Thymus (tissue), 11 donors: ENCODE results near the gene SEBOX. TPM values are rescaled to one million over a fixed set of nuclear protein-coding genes. Genes with fewer than 3 reads are reported as not detected.
A peak's percentile ranks its signal among the peaks of the same experiment; 100 is the strongest.

Source experiments
- DNase-seq, 9 donors: peaks; one replicate each; pipeline ENCODE4 v3.0.0-alpha.2; 2013; ENCODE audit warnings: low spot score in 9 of 9, low read depth in 6 of 9, missing footprints in 1 of 9
- H3K27ac ChIP-seq, 2 donors: one replicate each; pipeline ENCODE4 v1.5.1; 2013; ENCODE audit warnings: control low read depth in 1 of 2, low read depth in 1 of 2, low read length in 1 of 2, mild to moderate bottlenecking in 1 of 2, moderate library complexity in 1 of 2
- H3K27me3 ChIP-seq, 2 donors: one replicate each; pipeline ENCODE4 v1.5.1; 2013; ENCODE audit warnings: low read length in 1 of 2; ENCODE audit not compliant: control insufficient read depth in 2 of 2, insufficient read depth in 1 of 2
- H3K36me3 ChIP-seq, 2 donors: one replicate each; pipeline ENCODE4 v1.5.1; 2013; ENCODE audit warnings: low read length in 1 of 2, mild to moderate bottlenecking in 1 of 2, moderate library complexity in 1 of 2; ENCODE audit not compliant: control insufficient read depth in 2 of 2, insufficient read depth in 2 of 2
- H3K4me1 ChIP-seq, 2 donors: one replicate each; pipeline ENCODE4 v1.5.1; 2013; ENCODE audit warnings: low read length in 2 of 2; ENCODE audit not compliant: control insufficient read depth in 2 of 2, insufficient read depth in 2 of 2
- H3K4me3 ChIP-seq, 2 donors: one replicate each; pipeline ENCODE4 v1.5.1; 2013; ENCODE audit warnings: low read length in 2 of 2, control low read depth in 1 of 2, mild to moderate bottlenecking in 1 of 2
- H3K9me3 ChIP-seq, 2 donors: one replicate each; pipeline ENCODE4 v1.5.1; 2013; ENCODE audit warnings: low read length in 1 of 2, mild to moderate bottlenecking in 1 of 2; ENCODE audit not compliant: control insufficient read depth in 2 of 2, insufficient read depth in 1 of 2
- WGBS: extraction: QIAGEN DNeasy Blood & Tissue Kit; methylation state at CpG from one replicate; pipeline ENCODE4 v1.1.7; 2013; 5-methylcytosine and 5-hydroxymethylcytosine counted together
- polyA plus RNA-seq: library from polyadenylated mRNA; stranded (reverse); fragments of 200-250 nt; gene quantifications from one replicate; pipeline ENCODE4 v1.2.3, GENCODE V29; 2013
- total RNA-seq: library from RNA; stranded (reverse); fragments of 120-200 nt; gene quantifications from one replicate; pipeline ENCODE4 v1.2.4, GENCODE V29; 2013
- donor health status: healthy.

Gene SEBOX
- total and polyA plus RNA-seq, 2 donors, result not detected

- no peak for DNase-seq
- no peak overlapping the region for H3K27ac ChIP-seq
- H3K27me3 ChIP-seq, result peaks cover 8 to 50% of the 10 kb centered on the region in 2 donors
- H3K9me3 ChIP-seq, result no peaks in the 10 kb centered on the region
- H3K4me1 ChIP-seq, result peaks cover 0 to 3% of the 10 kb centered on the region in 2 donors
- no peaks in the 10 kb centered on the region for H3K36me3 ChIP-seq
- 95% methylated on average over 5 of the region's 5 CpGs for WGBS
- H3K4me3 ChIP-seq, result peak overlapping the region in 1 of 2 donors; percentile 6
These were observed 39.4 kb upstream of the SEBOX start for GRCh38 chr17:28404461-28404811.

GRCh38 chr17:28404007-28404406 is 39.0 kb upstream of the SEBOX start:
- 91% methylated on average over 2 of the region's 2 CpGs for WGBS
- H3K36me3 ChIP-seq, result no peaks in the 10 kb centered on the region
- peak overlapping the region in 1 of 2 donors; percentile 6 for H3K4me3 ChIP-seq

GRCh38 chr17:28402844-28403243 is 37.8 kb upstream of the SEBOX start:
- WGBS, result 92% methylated on average over 6 of the region's 6 CpGs
- Histone ChIP-seq H3K4me3 (no peak overlapping the region), H3K27me3 (peaks cover 8 to 41% of the 10 kb centered on the region in 2 donors), H3K9me3 (no peaks in the 10 kb centered on the region), H3K4me1 (peaks cover 0 to 3% of the 10 kb centered on the region in 2 donors), H3K36me3 (no peaks in the 10 kb centered on the region), H3K27ac (no peak overlapping the region)
- DNase-seq, result no peak

More at GRCh38 chr17:28404007-28404406, 39.0 kb upstream of the SEBOX start:
- Histone ChIP-seq H3K27ac (no peak overlapping the region), H3K27me3 (peaks cover 8 to 50% of the 10 kb centered on the region in 2 donors), H3K9me3 (no peaks in the 10 kb centered on the region), H3K4me1 (peaks cover 0 to 3% of the 10 kb centered on the region in 2 donors)
- no peak for DNase-seq

- Histone ChIP-seq H3K9me3 (no peaks in the 10 kb centered on the region), H3K27me3 (peaks cover 8 to 35% of the 10 kb centered on the region in 2 donors), H3K36me3 (no peaks in the 10 kb centered on the region), H3K4me1 (peaks cover 0 to 3% of the 10 kb centered on the region in 2 donors), H3K4me3 (no peak overlapping the region), H3K27ac (no peak overlapping the region)
- 44% methylated on average over 3 of the region's 3 CpGs for WGBS
- no peak for DNase-seq
These were observed 37.2 kb upstream of the SEBOX start for GRCh38 chr17:28402224-28402630.

- no peak for DNase-seq
- Histone ChIP-seq H3K27ac (no peak overlapping the region), H3K27me3 (peaks cover 0 to 11% of the 10 kb centered on the region in 2 donors), H3K4me3 (no peak overlapping the region), H3K36me3 (no peaks in the 10 kb centered on the region), H3K9me3 (no peaks in the 10 kb centered on the region), H3K4me1 (no peaks in the 10 kb centered on the region)
- 95% methylated on average over 4 of the region's 4 CpGs for WGBS
These were observed 34.8 kb upstream of the SEBOX start for GRCh38 chr17:28399808-28400207.

GRCh38 chr17:28398280-28398981 is 33.4 kb upstream of the SEBOX start:
- H3K27ac ChIP-seq, result no peak overlapping the region

GRCh38 chr17:28397687-28398279 is 32.8 kb upstream of the SEBOX start:
- no peaks in the 10 kb centered on the region for H3K27me3 ChIP-seq
- H3K27ac ChIP-seq, result no peak overlapping the region
- 95% methylated on average over 7 of the region's 7 CpGs for WGBS
- no peaks in the 10 kb centered on the region for H3K36me3 ChIP-seq
- no peaks in the 10 kb centered on the region for H3K9me3 ChIP-seq
- no peak overlapping the region for H3K4me3 ChIP-seq
- no peaks in the 10 kb centered on the region for H3K4me1 ChIP-seq
- no peak for DNase-seq

More at GRCh38 chr17:28398280-28398981, 33.4 kb upstream of the SEBOX start:
- no peaks in the 10 kb centered on the region for H3K36me3 ChIP-seq
- H3K4me3 ChIP-seq, result no peak overlapping the region
- no peaks in the 10 kb centered on the region for H3K27me3 ChIP-seq
- DNase-seq, result no peak
- H3K4me1 ChIP-seq, result no peaks in the 10 kb centered on the region
- H3K9me3 ChIP-seq, result no peaks in the 10 kb centered on the region
- WGBS, result 90% methylated on average over 6 of the region's 6 CpGs

GRCh38 chr17:28397275-28397674 is 32.3 kb upstream of the SEBOX start:
- Histone ChIP-seq H3K4me1 (no peaks in the 10 kb centered on the region), H3K27me3 (peaks cover 0 to 3% of the 10 kb centered on the region in 2 donors), H3K4me3 (no peak overlapping the region), H3K36me3 (no peaks in the 10 kb centered on the region), H3K9me3 (no peaks in the 10 kb centered on the region), H3K27ac (no peak overlapping the region)
- WGBS, result 94% methylated on average over 3 of the region's 3 CpGs
- DNase-seq, result no peak

GRCh38 chr17:28396635-28397239 is 31.7 kb upstream of the SEBOX start:
- peaks cover 0 to 3% of the 10 kb centered on the region in 2 donors for H3K27me3 ChIP-seq
- no peak for DNase-seq
- no peaks in the 10 kb centered on the region for H3K4me1 ChIP-seq
- 66% methylated on average over 6 of the region's 6 CpGs for WGBS
- H3K27ac ChIP-seq, result no peak overlapping the region
- H3K4me3 ChIP-seq, result no peak overlapping the region
- H3K36me3 ChIP-seq, result no peaks in the 10 kb centered on the region
- no peaks in the 10 kb centered on the region for H3K9me3 ChIP-seq
